Superior temporal gyrus (tissue), 1 donor: ENCODE measurements around the gene SYT13.
"Not testable (repeated sequence)": the region's sequence is repeated elsewhere in the genome, so short reads cannot be mapped to it uniquely, and the experiment has no call there.

ENCODE experiments used
- DNase-seq: peaks from one replicate; pipeline ENCODE4 v3.0.0-alpha.2; 2016; ENCODE audit errors: extremely low spot score

SYT13 gene

DNA sequence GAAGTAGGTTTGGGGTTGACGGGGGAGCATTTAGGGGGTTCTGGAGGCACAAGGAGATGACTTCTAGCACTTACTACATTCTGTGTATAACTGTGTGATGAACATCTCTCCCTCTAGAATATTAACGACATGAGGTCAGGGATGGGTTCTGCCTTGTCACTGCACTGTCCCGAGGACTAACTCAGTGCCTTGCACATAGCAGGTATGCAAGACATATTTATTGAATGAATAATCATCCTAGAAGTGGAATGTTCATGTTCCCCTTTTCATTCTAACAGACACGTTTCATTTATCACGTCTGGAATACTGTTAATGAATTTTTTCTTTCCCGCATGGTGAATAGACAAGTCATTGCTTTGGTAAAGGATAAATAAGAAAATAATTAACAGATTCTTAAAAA lies 12.6 kb downstream of the SYT13 start:
- DNase-seq, result no peak

DNA sequence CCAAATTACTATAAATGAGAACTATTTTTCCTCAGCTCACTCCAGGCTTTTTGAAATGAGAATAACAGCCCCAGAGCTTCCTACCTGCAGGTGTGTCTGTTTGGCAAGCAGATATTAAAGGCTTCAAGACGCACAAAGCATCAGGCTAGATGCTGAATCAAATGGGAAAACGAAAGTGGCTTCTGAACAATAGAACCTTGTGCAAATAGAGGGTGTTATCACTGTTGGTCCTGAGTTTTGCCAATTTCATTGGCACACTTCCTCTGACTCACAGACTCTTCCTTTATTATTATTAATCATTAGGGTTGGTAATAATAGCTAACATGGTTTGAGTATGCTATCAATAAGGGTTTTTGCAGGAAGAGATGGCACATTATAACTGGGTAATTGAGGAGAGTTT lies 13.4 kb downstream of the SYT13 start:
- no peak for DNase-seq

DNA sequence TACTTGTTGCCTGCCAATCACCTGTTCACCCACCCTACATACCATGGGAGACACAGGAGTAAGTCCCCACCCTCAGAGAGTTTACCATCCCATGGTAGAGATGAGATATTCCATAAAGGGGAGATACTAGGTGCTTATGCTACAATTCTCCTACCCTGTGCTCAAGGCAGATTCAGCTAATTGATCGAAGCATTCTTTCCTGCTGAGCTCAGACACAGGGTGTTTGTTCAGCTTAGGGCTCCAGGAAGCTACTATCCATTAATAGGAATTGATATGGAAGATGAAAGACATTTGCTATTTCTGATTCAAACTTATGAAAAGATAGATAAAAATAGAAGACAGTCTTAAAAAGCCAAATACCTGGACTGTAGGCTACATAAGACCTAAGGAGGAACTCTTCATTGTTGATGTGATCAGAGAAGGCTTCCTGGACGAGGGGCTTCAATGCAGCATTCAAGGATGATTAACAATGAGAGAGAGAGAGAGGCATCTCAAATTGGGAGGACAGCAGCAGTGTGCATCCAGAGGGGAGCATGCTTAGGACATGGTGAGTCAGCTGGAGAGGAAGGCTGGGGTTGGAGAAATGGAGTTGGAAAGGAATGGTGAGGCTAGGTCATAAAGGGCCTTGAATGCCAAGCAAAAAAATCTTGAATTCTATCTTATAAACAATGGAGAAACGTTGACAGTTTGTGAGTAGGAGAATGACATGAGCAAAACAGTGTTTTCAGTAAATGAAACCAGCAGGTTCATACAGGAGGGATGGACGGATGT lies 15.0 kb downstream of the SYT13 start:
- DNase-seq, result no peak

DNA sequence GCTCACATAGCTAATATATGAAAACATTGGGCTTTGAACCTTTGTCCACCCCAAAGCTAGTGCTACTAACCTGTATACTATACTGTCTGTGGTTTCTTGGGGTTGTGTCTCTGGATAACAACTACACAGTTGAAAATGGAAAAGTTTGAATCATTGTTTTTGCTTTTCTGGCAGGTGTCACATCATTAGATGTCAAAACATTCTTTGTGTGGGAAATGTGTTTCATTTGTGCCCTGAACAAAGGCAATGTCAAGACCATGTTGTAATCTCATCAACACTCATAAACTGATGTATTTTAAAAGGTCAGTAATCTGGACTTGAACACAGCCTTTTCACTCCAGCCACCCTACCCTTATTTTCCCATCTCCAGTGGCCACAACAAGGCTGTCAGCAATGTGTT lies 16.5 kb downstream of the SYT13 start:
- DNase-seq, result no peak

DNA sequence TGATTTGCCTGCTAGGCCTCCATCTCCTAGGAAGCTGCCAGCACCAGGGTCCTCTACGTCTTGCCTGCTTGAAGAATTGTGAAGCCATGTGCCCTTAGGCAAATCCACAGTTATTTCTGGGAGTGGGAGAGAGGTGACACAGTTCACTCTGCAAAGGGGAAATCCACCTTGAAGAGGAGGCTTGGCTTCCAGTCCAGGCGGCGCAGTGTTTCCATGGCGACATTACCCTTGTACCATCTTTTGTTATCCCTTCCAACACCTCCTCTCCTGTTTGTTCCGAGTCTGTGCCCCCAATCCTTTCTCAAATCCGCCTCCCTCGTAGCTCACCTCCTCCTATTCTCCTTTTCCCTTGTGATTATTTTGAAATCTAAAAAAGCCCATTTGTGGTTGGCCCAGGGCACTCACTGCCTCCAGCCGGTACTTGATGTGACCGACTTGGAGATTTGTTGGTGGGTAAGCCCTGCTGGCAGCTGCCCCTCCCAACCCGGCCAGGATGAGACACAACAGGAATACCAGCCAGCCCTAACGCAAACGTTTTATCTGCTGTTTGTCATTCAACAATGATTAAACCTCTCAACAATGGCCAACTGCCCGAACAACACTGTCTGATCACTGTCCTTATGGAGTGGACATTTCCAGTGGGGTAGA lies 18.4 kb downstream of the SYT13 start:
- DNase-seq, result no peak

DNA sequence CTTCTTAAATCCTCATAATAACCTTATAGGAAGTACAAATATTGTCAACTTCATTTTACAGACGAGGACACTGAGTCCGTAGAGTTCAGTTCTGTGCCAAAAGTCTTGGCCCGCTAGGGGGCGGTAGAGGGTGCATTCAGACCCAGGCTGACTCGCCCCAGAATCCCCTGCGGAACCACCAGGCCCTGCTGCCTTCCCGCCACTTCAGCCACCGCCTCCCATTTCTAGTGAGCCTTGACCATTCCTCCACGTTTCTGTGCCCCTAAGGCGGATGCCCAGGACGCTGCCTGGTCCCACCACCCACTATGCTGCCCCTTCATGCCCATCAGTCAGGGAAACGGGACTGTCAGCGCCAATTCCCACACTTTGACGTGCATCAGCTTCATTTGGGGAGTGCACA lies 19.1 kb downstream of the SYT13 start:
- DNase-seq, result no peak

DNA sequence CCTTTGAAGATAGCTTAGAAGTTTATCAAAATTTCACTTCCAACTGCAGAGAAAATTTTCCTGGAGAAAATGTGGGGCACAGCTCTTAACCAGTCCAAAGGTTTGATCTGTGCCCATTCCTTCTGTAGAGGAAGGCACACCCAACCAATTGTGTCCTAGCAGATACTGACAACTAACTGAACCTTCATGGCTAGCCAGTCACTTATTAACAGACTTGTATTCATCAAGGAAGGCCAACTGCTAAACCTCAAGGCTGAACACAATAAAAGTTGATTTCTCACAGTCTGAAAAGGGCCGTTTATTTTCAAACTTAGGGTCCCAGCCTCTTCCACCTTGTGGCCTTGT lies 19.5 kb downstream of the SYT13 start:
- DNase-seq, result no peak

DNA sequence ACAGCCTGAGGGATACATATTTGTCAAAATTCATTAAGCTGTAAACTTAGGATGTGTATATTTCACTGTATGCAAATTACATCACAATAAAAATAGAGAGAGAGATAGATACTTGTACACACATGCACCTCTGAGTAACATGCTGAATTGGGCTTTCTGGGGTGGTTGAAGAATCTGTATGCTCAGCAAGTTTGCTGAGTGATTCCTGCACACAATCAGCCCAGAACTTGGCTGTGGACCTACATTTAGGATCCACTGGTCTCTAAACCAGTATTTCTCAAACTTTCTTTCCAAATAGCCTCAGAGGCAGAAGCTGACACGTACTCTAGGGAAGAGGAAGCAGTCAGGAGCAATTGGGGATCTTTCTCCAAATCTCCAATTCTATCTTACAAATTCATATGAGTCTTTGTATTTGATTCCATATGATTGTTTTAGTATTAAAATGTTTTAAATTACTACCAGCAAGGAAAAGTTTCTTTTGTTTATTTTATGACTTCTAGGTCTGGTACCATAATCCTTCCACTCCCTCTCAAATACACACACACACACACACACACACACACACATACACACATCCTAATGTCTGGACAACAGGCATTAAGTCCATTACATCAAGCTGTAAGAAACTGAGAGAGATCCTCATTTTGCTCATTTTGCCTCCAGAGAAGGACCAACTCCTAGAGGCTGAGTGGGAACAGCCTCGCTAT lies 20.0 kb downstream of the SYT13 start:
- no peak for DNase-seq

DNA sequence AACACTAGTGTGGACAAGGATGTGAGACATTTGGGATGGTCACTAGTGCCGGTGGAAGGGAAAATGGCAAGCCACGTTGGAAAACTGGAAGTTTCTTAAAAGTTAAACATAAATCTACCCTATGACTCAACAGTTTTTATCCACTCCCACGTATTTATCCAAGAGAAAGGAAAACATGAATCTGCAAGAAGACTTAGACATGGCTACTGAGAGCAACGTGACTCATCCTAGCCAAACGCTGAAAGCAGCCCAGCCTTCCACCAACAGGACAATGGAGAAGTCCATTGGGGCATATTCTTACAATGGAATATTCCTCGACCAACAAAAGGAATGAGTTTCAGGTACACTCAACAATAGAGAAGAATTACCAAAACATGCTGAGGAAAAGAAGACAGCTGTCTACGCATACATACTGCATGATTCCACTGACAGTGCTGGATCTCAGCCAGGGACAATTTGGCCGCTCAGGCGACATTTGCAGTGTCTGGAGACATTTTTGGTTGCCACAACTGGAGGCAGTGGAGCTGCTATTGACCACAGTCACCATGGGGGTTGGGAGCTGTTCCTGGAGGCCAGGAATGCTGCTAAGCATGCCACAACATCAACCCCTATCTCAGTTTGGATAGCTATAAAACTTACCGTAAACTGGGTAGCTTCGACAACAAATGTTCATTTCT lies 21.2 kb downstream of the SYT13 start:
- no peak for DNase-seq

DNA sequence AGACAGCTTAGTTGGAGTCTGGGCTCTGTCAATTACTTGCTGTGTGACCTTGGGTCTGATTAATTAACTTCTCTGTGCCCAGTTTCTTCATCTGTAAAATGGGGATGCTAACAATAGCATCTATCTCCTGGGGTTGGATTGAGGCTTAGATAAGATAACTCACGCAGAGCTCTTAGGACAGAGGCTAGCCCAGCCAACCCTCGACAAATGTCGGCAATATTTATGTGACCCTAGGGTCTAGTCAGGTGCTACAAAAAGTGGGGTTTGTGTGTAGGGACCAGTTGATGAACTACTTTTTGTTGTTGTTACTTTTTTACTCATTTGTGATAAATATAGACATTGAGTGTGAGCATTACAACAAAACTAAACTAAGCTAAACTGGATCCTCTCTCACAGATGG lies 22.4 kb downstream of the SYT13 start:
- no peak for DNase-seq

DNA sequence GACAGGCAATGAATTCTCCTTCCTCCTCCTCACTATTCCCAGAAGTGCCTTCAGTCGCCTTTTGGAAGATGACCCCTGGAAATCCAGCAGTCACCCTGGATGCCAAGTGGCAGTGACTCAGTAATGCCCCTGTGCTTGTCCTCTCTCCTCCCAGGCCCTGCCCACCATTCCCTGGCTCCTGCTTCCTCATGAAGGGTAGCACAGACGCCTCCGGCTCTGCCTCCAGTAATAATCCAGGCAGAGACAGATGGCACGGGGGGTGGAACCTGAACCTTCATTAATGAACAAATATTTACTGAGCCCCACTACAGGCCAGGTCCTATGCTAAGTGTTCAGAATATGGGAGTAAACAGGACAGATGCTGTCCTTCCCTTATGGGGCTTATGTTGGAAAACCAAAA lies 23.2 kb downstream of the SYT13 start:
- DNase-seq, result no peak

DNA sequence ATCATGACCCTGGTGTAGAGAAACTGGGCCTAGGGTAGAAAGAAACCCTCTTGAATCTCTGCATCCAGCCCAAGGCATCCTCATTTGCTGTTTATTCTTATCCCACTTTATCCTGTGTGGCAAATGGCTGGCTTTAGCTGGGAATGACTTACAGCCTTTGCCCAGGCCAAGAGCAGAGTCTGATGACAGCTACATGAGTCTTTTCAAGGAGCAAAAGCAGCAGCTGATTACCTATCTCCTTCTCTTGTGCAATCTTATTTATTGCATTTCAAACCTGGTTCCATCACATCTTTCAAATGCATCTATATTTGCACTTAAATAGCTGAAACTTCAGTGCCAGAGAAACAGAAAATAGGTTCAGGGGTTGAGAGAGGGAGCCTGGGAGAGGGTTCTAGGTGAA lies 26.1 kb downstream of the SYT13 start:
- no peak for DNase-seq

DNA sequence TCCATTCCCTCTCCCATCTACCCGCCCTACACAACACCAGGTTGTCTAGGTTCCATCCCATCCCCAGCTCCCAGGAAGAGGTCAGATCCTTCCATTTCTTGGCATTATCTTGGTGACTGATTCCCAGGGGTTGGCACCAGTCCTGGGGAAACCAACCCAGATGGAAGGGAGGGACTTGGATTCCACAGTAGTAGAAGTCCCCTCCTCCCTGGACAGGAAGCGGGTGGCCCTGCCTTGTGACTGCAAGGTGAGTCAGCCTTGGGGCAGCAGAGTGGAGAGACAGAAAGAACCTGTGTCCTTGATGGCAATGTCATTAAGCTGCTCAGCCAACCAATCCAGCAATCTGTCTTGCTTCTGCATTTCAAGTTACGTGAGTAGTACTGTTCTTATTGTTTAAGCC lies 26.5 kb downstream of the SYT13 start:
- no peak for DNase-seq

DNA sequence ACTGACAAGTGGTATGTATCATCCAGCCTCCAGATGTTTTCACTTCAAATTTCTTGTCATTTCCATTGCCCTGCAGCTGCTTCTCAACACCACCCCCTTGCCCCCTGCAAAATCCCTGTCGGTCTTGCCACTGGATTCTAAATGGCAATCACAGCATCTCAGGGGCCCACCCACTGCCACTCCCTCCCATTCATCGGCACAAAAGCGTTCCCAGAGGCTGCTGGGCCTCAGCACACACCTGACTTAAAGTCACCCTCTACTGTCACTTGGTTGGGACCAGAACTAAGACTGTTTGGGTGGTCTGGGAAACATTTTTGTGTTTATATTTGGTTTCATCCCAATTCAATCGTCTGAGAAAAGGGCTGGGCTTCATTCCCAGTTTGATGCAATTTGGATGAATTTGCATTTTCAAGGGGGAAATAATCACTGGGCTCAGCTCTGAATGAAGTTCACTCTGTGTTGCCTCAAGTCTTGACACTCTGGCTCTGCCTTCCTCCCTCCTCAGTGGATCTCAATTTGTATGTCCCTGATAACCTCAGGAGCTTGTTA lies 27.1 kb downstream of the SYT13 start:
- no peak for DNase-seq

DNA sequence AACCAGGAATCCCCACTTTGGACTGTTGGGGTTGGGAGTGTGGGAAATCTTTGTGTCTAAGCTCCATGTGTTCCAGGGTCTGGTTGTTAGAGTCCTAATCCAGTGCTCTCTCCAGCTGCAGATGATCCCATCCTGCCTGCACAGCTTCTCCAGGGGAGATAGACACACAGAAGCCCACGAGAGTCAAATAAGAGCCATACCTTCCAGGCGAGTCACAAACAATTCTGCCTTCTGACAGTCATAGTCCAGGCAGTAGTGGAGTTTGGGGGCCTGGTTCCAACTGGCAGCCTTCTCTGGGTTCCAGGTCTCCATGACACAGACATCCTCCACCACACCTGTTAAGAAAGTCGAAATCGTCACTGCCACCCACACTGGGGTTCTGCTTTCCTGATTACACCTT lies 32.1 kb downstream of the SYT13 start:
- DNase-seq, result no peak

DNA sequence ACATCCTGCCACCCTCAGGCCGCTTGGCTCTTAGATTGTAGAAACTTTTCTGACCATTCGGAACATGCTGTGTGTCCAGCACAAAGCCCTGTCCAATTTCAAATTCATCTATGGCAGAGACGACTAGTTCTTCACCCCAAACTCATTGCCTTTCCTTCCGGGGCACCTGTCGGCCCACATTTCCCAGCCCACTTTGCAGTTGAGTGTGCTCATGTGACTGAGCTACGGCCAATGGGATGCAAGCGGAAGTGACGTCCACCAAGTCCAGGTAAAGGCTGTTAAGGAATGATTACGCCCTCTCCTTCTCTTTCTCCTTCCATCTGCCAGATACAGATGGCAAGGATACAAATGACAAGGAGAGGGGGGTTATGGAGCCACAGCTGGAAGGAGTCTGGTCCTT lies 32.5 kb downstream of the SYT13 start:
- no peak for DNase-seq

DNA sequence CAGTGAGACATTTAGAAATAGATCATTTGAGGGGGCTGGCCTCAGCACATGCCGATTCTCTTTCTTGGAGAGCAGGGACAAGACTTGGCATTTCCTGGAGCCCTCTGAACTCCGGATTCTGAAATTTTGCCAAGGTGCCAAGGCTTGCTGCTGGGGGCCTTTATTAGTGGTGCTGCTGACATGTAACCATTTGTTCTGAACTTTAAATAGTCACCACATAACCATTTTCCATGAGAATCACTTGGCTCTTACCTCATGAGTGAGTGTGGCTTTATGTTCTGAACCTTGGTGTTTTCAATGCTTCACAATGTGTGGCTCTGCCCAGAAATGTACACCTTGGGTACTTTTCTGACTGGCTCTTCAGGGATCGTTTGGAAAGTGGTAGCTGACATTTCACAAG lies 33.3 kb downstream of the SYT13 start:
- no peak for DNase-seq

DNA sequence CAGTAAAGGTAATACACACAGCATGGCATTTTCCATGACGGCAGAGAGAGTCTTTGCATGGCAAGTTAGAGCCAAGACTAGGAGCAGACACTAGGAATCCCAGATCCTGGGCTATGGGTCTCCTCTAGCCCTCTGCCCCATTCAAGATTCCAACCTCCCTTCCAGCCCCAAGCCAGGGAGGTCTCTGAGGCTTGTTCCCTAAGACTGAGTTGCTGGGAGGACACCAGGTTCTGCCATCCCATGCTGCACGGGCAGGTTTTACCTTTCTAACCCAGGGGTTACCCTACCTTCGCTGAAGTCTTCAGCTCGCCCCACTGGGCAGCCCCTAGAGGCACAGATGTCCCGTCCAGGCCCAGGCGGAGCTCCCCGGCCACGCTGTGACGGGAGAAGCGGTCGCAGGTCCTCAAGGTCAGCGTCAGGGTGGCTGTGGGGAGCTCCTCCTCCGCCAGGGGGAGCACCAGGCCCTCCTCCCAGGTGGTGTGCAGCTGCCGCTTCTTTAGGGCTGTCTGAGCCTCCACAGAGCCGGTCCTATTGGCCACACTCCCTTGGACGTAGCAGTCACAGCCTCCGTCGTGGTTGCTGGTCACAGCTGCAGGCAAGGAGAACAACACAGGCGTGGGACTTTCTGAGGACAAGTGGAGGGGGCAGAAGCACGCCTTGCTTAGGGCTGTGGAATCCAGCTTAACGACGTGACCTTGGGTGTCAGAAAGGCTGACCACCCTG lies 33.8 kb downstream of the SYT13 start:
- DNase-seq, result no peak

DNA sequence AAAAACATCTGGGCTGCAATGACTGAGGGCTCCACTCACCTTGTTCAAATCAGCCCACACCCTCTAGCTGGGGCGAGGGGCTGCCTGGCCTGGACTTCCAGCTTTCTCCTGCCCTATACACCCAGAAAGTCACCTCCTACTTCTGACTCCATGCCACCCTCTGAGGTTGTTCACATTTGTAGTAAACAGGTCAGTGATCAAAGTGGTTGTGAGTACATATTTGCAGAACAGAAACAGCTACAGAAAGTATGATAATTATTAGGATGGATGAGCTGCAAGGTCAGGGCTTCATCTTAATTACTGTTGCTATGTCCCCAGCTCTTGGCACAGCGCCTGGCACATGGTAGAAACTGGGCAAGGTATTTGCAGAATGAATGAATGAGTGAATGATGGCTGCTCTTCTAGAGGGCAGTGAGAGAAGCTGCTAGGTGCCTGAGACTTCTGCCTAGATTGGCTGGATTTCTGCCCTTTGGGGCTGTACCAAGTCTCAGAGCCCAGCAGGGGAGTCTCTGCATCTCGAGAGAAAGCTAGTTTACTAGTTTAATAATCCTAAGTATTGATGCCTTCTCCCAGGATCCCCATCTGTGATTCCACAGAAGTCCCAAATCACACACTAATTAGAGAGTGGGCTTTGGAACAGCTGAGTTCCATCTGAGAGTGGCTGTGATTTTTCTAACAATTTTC lies 36.0 kb downstream of the SYT13 start:
- no peak for DNase-seq

DNA sequence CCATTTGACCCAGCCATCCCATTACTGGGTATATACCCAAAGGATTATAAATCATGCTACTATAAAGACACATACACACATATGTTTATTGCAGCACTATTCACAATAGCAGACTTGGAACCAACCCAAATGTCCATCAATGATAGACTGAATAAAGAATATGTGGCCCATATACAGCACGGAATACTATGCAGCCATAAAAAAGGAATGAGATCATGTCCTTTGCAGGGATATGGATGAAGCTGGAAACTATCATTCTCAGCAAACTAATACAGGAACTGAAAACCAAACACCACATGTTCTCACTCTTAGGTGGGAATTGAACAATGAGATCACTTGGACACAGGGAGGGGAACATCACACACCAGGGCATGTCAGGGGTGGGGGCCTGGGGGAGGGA lies 36.8 kb downstream of the SYT13 start:
- DNase-seq, result not testable (repeated sequence)

DNA sequence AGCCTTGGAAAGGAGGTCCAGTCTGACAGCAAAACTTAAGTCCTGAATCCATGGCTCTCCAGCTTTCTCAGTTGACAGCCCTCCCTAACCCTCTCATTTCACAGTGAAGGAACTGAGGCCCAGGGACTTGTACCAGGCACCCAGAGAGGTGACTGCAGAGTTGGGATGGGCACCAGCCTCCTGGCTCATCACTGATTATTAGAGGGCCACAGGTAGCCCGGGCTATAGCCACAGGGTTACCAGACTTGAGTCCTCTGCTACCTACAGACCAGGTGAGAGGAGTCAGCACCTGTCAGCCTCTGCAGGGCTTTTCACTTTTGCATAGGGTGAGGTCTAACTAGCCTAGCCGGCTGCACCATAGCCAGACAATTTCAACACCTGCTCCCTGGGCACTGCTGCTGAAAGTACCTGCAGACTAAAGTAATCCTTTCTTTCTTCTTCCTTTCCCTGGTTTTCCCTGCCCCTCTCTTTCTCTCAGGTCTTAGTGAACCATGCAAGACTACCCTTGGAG lies 37.6 kb downstream of the SYT13 start:
- DNase-seq, result no peak
